Measurements from ENCODE around the gene DOK7.
"Not testable (repeated sequence)": the region's sequence is repeated elsewhere in the genome, so short reads cannot be mapped to it uniquely, and the experiment has no call there.

DNA sequence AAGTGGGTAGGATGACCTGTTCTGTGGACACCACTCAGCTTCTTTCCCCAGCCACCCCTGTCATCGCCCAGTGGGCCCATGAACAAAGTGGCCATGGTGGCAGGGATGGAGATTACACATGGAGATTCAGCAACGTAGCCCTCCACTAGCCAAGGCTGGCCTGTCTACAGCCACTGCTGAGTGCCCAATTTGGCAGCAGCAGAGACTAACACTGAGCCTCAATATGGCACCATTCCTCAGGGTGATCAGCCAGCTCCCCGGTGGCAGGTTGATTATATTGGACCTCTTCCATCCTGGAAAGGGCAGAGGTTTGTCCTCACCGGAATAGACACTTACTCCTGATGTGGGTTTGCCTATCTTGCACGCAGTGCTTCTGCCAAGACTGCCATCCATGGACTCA, 4.0 kb upstream of the DOK7 start:
- TF ChIP-seq, protein P1, sequence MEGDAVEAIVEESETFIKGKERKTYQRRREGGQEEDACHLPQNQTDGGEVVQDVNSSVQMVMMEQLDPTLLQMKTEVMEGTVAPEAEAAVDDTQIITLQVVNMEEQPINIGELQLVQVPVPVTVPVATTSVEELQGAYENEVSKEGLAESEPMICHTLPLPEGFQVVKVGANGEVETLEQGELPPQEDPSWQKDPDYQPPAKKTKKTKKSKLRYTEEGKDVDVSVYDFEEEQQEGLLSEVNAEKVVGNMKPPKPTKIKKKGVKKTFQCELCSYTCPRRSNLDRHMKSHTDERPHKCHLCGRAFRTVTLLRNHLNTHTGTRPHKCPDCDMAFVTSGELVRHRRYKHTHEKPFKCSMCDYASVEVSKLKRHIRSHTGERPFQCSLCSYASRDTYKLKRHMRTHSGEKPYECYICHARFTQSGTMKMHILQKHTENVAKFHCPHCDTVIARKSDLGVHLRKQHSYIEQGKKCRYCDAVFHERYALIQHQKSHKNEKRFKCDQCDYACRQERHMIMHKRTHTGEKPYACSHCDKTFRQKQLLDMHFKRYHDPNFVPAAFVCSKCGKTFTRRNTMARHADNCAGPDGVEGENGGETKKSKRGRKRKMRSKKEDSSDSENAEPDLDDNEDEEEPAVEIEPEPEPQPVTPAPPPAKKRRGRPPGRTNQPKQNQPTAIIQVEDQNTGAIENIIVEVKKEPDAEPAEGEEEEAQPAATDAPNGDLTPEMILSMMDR (conservative IDR thresholded peaks at IDR 0.05; ENCODE audit: low read depth, low read length), result not testable (repeated sequence)
- not testable (repeated sequence) for TF ChIP-seq CEBPB (IDR thresholded peaks at IDR 0.05; ENCODE audit: low read depth, low read length); POLR2A (IDR thresholded peaks at IDR 0.05; ENCODE audit: low read depth, low read length); RFX5 (IDR thresholded peaks at IDR 0.05; ENCODE audit: low read depth, low read length); RAD21 (IDR thresholded peaks at IDR 0.05; ENCODE audit: low read length); MXI1 (IDR thresholded peaks at IDR 0.05; ENCODE audit: borderline replicate concordance, low read depth, low read length); SMC3 (IDR thresholded peaks at IDR 0.05; ENCODE audit: low read depth, low read length); MAZ (IDR thresholded peaks at IDR 0.05; ENCODE audit: borderline replicate concordance, low read depth, low read length); FOS (IDR thresholded peaks at IDR 0.05; ENCODE audit: low read depth, low read length); CHD1 (IDR thresholded peaks at IDR 0.05; ENCODE audit: low read depth, low read length)
- TF ChIP-seq, protein P2, sequence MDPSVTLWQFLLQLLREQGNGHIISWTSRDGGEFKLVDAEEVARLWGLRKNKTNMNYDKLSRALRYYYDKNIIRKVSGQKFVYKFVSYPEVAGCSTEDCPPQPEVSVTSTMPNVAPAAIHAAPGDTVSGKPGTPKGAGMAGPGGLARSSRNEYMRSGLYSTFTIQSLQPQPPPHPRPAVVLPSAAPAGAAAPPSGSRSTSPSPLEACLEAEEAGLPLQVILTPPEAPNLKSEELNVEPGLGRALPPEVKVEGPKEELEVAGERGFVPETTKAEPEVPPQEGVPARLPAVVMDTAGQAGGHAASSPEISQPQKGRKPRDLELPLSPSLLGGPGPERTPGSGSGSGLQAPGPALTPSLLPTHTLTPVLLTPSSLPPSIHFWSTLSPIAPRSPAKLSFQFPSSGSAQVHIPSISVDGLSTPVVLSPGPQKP (IDR thresholded peaks at IDR 0.05; ENCODE audit: borderline replicate concordance, low read depth, low read length), result not testable (repeated sequence)
- TF ChIP-seq, protein P3, sequence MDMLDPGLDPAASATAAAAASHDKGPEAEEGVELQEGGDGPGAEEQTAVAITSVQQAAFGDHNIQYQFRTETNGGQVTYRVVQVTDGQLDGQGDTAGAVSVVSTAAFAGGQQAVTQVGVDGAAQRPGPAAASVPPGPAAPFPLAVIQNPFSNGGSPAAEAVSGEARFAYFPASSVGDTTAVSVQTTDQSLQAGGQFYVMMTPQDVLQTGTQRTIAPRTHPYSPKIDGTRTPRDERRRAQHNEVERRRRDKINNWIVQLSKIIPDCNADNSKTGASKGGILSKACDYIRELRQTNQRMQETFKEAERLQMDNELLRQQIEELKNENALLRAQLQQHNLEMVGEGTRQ (IDR thresholded peaks at IDR 0.05; ENCODE audit: low read depth, low read length), result not testable (repeated sequence)
